ENCODE results near the gene KIAA1549. TPM values are rescaled to one million over a fixed set of nuclear protein-coding genes. Genes with fewer than 3 reads are reported as not detected.

The KIAA1549 gene
- total RNA-seq, 1 donor from 2014 or later = 28.4 TPM

- DNase-seq = no peak
Observed at GRCh38 chr7:138880881-138881578, 100.2 kb downstream of the KIAA1549 start.

GRCh38 chr7:138879356-138879755 is 101.8 kb downstream of the KIAA1549 start:
- no peak for DNase-seq

DNA sequence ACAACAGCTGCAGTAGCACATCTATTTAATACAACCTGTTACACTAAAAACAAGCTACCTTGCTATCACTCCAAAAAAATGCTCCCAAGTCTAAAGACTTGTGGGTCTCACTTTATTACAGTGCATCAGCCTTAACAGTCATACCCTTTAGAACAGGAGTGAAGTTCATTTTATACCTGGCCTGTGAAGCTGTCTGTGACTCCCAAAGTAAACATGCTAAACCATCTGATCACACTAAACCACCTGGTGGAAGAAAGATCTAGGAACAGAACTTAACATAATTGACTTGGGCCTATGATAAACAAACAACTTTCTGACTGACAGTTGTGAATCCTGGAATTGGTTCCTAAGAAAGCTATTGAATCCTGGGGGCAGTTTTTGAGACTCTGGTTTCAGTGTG is 102.3 kb downstream of the KIAA1549 start:
- DNase-seq = no peak

DNA sequence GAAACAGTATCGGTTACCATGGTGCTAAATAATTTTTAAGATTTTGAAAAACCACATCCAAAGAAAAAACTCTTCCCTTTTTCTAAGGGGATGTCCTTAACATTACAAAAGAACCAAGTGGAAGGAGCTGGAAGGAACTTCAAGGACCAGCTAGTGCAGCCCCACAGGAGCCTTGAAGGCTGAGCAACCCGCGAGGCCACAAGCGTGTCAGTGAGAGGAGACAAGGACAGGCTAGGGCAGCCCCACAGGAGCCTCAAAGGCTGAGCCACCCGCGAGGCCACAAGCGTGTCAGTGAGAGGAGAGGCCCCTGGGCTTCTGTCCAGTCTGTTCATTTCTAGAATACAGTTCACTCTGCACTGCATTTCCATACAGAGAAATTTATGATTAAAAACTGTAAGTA is 103.1 kb downstream of the KIAA1549 start:
- DNase-seq = no peak

DNA sequence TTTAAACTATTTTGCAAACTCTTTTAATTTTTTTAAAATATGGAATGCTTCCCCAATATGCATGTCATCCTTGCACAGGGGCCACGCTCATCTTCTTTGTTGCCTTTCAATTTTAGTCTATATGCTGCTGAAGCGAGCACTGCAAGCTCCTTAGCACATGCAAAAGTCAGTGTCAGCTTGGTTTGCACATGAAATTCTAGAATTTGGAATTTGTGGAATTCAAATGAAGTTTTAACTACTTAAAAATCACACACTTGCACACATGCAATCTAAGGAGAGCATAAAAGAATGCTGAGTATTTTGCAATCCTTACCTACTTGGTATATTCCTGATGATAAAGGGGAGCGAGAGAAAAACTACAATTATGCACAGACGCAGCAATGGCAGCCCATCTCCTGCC is 104.9 kb downstream of the KIAA1549 start:
- no peak for DNase-seq

DNA sequence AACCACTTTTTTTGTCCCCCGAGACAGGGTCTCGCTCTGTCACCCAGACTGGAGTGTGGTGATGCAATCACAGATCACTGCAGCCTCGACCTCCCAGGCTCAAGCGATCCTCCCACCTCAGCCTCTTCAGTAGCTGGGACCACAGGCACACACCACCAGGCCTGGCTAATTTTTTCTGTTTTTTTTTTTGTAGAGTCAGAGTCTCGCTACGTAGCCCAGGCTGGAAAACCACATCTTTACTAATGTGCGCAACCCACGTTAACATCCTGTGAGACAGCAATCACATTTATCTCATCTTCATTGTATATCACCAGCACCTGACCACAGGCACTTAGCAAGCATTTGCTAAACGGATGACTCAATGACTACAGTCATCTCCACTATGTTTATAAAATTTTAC is 105.4 kb downstream of the KIAA1549 start:
- DNase-seq = no peak

- DNase-seq = no peak
Observed at GRCh38 chr7:138873220-138873892, 107.8 kb downstream of the KIAA1549 start.

DNA sequence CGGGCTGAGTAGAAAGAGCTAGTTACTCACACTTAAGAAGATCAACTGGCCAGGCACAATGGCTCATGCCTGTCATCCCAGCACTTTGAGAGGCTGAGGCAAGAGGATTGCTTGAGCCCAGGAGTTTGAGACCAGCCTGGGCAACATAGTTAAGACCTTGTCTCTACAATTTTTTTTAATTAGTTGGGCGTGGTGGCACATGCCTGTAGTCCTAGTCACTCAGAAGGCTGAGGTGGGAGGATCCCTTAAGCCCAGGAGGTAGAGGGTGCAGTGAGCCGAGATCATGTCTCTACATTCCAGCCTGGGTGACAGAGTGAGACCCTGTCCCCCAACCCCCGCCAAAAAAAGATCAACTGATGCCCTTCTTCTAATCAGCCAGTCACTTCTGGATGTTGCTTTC is 108.6 kb downstream of the KIAA1549 start:
- DNase-seq = no peak

DNA sequence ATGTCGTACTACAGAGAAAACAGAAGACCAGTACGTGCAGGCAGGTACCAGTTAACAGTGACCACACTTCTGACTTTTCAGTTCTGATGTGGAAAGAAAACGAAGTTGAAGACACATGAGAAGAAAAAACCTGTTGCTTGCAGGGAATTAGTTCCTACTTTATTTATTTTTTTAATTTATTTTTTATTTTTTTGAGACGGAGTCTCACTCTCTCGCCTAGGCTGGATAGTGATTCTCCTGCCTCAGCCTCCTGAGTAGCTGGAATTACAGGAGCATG is 109.4 kb downstream of the KIAA1549 start:
- DNase-seq = no peak

- DNase-seq = no peak
Observed at GRCh38 chr7:138871065-138871813, 110.0 kb downstream of the KIAA1549 start.

GRCh38 chr7:138869353-138869752 is 111.8 kb downstream of the KIAA1549 start:
- DNase-seq = no peak

- no peak for DNase-seq
Observed at GRCh38 chr7:138868711-138869110, 112.5 kb downstream of the KIAA1549 start.

- no peak for DNase-seq
Observed at GRCh38 chr7:138867744-138868143, 113.4 kb downstream of the KIAA1549 start.

GRCh38 chr7:138866353-138866752 is 114.8 kb downstream of the KIAA1549 start:
- DNase-seq = no peak

DNA sequence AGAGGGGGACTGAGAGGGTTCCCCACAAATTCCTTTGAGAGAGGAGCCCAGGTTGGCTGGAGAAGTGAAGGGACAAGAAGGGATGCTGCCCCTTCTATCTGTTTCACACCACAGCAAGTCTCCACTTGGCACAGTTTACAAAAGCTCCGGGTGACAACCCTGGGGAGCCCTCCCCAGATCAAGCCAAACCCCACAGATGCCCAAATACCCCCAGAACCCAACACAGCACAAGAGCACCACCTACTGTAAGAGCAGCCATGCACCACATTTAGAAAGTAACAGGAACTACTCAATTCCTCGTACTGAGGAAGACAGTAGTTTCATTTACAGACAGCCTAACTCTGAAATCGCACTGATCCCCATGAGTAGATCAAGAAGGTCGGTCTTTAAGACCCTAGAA is 115.3 kb downstream of the KIAA1549 start:
- DNase-seq = no peak

DNA sequence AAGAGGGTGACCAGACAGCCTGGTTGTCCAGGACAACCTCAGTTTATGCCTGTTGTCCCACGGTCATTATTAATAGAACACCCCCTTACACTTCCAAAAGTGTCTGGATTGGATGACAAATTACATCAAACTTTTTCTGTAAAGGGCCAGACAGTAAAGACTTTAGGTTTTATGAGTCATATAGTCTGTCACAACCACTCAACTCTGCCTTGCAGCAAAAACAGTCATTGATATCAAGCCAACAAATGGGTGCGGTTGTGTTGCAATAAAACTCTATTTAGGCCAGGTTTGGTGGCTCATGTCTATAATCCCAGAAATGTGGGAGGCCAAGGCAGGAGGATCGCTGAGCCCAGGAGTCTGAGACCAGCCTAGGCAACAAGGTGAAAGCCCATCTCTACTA is 116.5 kb downstream of the KIAA1549 start:
- DNase-seq = no peak

- DNase-seq = no peak
Observed at GRCh38 chr7:138863931-138864330, 117.3 kb downstream of the KIAA1549 start.

GRCh38 chr7:138861051-138861450 is 120.1 kb downstream of the KIAA1549 start:
- DNase-seq = no peak

- no peak for DNase-seq
Observed at GRCh38 chr7:138857728-138858127, 123.5 kb downstream of the KIAA1549 start.

DNA sequence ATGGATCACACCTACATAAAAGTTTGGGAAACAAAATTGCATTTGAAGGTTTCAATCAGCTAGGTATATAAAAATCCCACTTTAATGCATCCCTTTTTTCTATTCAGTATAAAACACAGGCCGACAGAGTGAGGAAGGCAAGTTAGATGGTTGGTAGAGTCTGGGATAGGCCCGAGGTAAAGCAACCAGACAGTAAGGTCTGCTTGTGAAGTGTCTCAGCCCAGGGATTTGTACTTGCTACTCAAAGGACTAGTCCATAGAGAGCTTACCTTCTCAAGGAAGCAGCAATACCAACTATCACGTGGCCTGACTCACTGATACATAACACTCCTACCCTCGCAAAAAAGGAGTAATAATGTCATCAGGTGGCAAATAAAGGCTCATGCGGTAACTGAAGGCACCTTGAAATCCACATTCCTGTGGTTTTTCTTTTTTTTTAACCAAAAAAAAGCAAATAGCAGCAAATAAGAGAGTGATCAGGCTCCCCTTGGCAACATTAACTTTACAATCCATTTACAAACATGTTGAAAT is 127.0 kb downstream of the KIAA1549 start:
- DNase-seq = no peak

GRCh38 chr7:138853448-138853847 is 127.7 kb downstream of the KIAA1549 start:
- no peak for DNase-seq

- DNase-seq = no peak
Observed at GRCh38 chr7:138852469-138852868, 128.7 kb downstream of the KIAA1549 start.

- DNase-seq = no peak
Observed at GRCh38 chr7:138849701-138850100, 131.5 kb downstream of the KIAA1549 start.
